K562 (cell line): Measurements from ENCODE around the gene EDN2. TPM values are rescaled to one million over a fixed set of nuclear protein-coding genes. Genes with fewer than 3 reads are reported as not detected.

Experiments used
- CCAR2 ChIP-seq: fragments of 200-400 bp; formaldehyde crosslinking; IDR thresholded peaks from 2 replicates; pipeline ENCODE4 v1.6.1; 2017; ENCODE audit warnings: mild to moderate bottlenecking, low read depth, low read length
- CSDE1 ChIP-seq, 2 experiments: fragments of 450-650 bp; IDR thresholded peaks; 2 replicates each; pipeline ENCODE4 v1.6.1; 2016; ENCODE audit warnings: mild to moderate bottlenecking in 1 of 2
- CTBP1 ChIP-seq: fragments of 450-650 bp; IDR thresholded peaks from 2 replicates; pipeline ENCODE4 v1.6.1; 2016; ENCODE audit warnings: borderline replicate concordance
- E2F8 ChIP-seq: fragments of 450-650 bp; IDR thresholded peaks from 2 replicates; pipeline ENCODE4 v1.7.1; 2018; ENCODE audit warnings: mild to moderate bottlenecking, low read depth; ENCODE audit not compliant: partially characterized antibody
- EGR1 ChIP-seq: fragments of 450-650 bp; conservative IDR thresholded peaks from 2 replicates; pipeline ENCODE4 v1.6.1; 2017; ENCODE audit warnings: mild to moderate bottlenecking
- FOS ChIP-seq: IDR thresholded peaks from 3 replicates; pipeline ENCODE4 v1.6.1; 2011; ENCODE audit not compliant: insufficient read length; ENCODE audit errors: extremely low read depth
- FOSL1 ChIP-seq: fragments of 200-800 bp; sonication (Bioruptor generic); conservative IDR thresholded peaks from 2 replicates; pipeline ENCODE4 v1.6.1; 2016; ENCODE audit warnings: missing genetic modification characterization, missing compliant biosample characterization
- FOXJ2 ChIP-seq: fragments of 200-800 bp; sonication (Bioruptor generic); IDR thresholded peaks from 2 replicates; pipeline ENCODE4 v1.6.1; 2016; ENCODE audit warnings: missing genetic modification characterization, missing compliant biosample characterization
- HSF4 ChIP-seq: fragments of 250-450 bp; sonication (Bioruptor Pico); IDR thresholded peaks from 2 replicates; pipeline ENCODE4 v2.1.2; 2022; ENCODE audit warnings: mild to moderate bottlenecking, moderate library complexity, borderline replicate concordance
- IRF9 ChIP-seq: fragments of 450-650 bp; IDR thresholded peaks from 2 replicates; pipeline ENCODE4 v1.6.1; 2016; ENCODE audit warnings: missing biosample characterization, missing genetic modification characterization
- NEUROD1 ChIP-seq: fragments of 150-350 bp; IDR thresholded peaks from 2 replicates; pipeline ENCODE4 v1.6.1; 2014; ENCODE audit warnings: borderline replicate concordance, low read length, low read depth; ENCODE audit not compliant: partially characterized antibody
- PTBP1 ChIP-seq: fragments of 200-400 bp; formaldehyde crosslinking; IDR thresholded peaks from 2 replicates; pipeline ENCODE4 v1.6.1; 2017; ENCODE audit warnings: low read depth, low read length
- SMARCA4 ChIP-seq: fragments of 450-650 bp; IDR thresholded peaks from 2 replicates; pipeline ENCODE4 v1.6.1; 2016
- SNIP1 ChIP-seq: fragments of 450-650 bp; IDR thresholded peaks from 2 replicates; pipeline ENCODE4 v1.7.1; 2017; ENCODE audit warnings: low read depth, mild to moderate bottlenecking
- TFAM ChIP-seq: fragments of 250-450 bp; sonication (Bioruptor Pico); conservative IDR thresholded peaks from 2 replicates; pipeline ENCODE4 v1.5.0; 2021; ENCODE audit warnings: mild to moderate bottlenecking, moderate library complexity
- TGIF2 ChIP-seq: sonication (generic); formaldehyde crosslinking; IDR thresholded peaks from 2 replicates; pipeline ENCODE4 v1.8.1; 2022; ENCODE audit warnings: mild to moderate bottlenecking, missing genetic modification reagents, moderate library complexity
- TRIM25 ChIP-seq: fragments of 450-650 bp; IDR thresholded peaks from 2 replicates; pipeline ENCODE4 v1.7.0; 2016; ENCODE audit warnings: borderline replicate concordance
- XRCC3 ChIP-seq: fragments of 450-650 bp; IDR thresholded peaks from 2 replicates; pipeline ENCODE4 v1.6.1; 2017; ENCODE audit warnings: mild to moderate bottlenecking, moderate library complexity
- ZKSCAN8 ChIP-seq: fragments of 200-800 bp; sonication (Bioruptor generic); IDR thresholded peaks from 2 replicates; pipeline ENCODE4 v1.6.1; 2016; ENCODE audit warnings: missing genetic modification characterization, missing compliant biosample characterization
- polyA plus RNA-seq, 8 experiments: library from polyadenylated mRNA; depleted of rRNA in 4 of 8; stranded (reverse) in 5 of 8; unstranded in 3 of 8; fragments of >200 nt; fragmentation: Nextera tagmentation in 2 of 8; fragmentation: Illumina TruSeq in 1 of 8; extraction: Ambion mirVana in 2 of 8; extraction: Trizol in 1 of 8; gene quantifications; 2 replicates each; pipeline versions ENCODE4 v1.2.1 to v1.2.3, GENCODE V29; 2011 to 2014; ENCODE audit warnings: inconsistent platforms in 1 of 8, missing spikeins in 1 of 8
- total RNA-seq, 7 experiments: library from RNA; depleted of rRNA in 6 of 7; stranded (reverse); fragments of >200 nt in 6 of 7; fragmentation: Illumina TruSeq in 2 of 7; extraction: Trizol in 2 of 7; gene quantifications; 2 replicates each; pipeline versions ENCODE4 v1.2.1 to v1.2.3, GENCODE V29; 2011 to 2021; ENCODE audit warnings: low replicate concordance in 1 of 7

The EDN2 gene
- total and polyA plus RNA-seq, 9 of the 15 experiments (the other 6 are each of a cell fraction or from before 2014, with no cell fraction given), result not detected

GRCh38 chr1:41493117-41493536 lies 8.6 kb upstream of the EDN2 start (continued):
- TF ChIP-seq E2F8 (no peak), CSDE1 (IDR thresholded peaks at IDR 0.05) (no peak), TRIM25 (no peak), IRF9 (tag) (no peak), FOXJ2 (tag) (0 out of 2 replicates have a peak, but pooled peaks have one; percentile 27), NEUROD1 (peak; percentile 31), PTBP1 (no peak), FOS (peak; percentile 20), TGIF2 (CRISPR knock-in tag) (no peak), ZKSCAN8 (CRISPR knock-in tag) (peak; percentile 99), CTBP1 (peak; percentile 23; the same call in 1 of the 2 replicates), EGR1 (no peak), SNIP1 (no peak), CCAR2 (no peak), SMARCA4 (peak; percentile 48; the same call in 1 of the 2 replicates), XRCC3 (no peak), FOSL1 (peak; percentile 98), HSF4 (CRISPR knock-in tag) (no peak), TFAM (CRISPR knock-in tag) (no peak)
